RPMI7951 (cell line): ENCODE results near the gene ZNF827. TPM values are rescaled to one million over a fixed set of nuclear protein-coding genes. Genes with fewer than 3 reads are reported as not detected.
A peak's percentile ranks its signal among the peaks of the same experiment; 100 is the strongest.

Experiments
- DNase-seq: peaks from one replicate; pipeline ENCODE4 v3.0.0-alpha.2; 2012; ENCODE audit warnings: low read depth
- total RNA-seq: library from RNA; depleted of rRNA; stranded (reverse); fragments of >200 nt; shearing (Covaris generic); gene quantifications from 2 replicates; pipeline ENCODE4 v1.2.3, GENCODE V29; 2014

The ZNF827 gene
- total RNA-seq, 1 experiment from 2014 or later = 6.5 TPM

DNA sequence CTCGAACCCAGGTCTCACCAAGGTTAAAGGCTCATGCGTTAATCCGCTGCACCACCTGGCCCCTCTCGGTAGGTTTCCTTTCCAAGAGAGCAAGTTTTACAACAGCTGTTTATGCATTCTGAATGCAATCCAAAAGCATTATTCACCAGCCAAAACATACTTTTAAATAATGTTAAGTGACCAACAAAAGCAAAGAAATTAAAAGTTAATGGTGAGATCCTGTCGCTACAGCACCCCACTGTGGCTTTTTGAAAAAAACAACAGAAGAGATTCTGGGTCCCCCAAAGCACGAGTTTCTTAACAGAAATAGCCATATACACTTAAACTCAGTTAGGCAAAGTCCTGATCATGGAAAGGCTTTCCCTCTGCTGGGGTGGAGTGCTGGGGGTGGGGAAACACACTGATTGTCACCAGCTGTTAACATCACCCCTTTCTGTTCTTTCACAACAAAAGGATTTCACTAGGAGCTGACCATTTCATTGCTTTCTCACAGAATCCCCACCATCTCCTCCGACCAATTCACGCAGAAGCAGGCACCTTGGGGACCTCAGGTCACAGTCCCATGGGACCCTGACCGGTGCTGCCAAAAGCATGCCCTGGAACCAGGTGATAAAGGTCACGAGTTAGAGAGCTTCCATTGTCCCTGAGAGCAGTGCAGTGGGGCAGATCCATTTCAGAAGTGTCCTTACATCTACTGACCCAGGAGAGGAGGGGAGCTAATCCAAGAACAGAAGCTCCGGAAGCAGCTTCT lies 51.2 kb downstream of the ZNF827 start:
- peak; percentile 17 for DNase-seq

DNA sequence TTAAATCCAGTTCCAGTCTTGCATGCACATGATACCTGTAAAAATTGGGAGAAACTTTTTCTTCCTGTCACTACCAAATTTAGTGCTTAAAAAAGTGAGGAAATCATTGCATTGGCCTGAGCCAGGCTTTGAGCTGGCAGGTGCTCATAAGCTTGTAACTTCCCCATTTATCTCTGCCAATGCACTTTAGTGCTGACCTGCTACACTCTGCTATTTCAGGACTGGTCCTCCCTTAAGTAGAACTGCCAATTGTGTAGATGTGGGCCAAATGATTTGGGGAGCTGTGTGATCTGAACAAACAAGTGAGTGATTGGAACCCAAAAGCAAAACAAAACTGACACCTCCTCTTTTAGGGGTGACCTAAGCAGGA lies 51.8 kb downstream of the ZNF827 start:
- no peak for DNase-seq

DNA sequence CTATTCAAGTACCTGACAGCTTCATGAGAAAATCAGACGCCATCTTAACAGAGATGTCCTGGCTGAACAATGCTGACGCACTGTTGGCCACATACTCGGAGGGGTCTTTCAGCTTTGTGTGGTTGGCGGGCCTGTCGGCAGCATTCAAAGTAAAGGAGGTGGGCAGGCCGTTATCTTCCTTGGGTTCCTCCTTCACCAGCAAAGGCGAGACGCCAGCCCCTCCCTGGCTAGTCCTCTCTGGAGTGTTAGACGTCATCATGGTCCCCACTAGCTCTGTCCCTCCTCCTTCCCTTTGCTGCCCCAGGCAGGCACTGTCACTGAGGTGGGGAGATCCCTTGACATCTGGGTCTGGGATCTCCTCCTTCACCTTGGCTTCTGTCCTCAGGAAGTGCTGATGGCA lies 53.0 kb downstream of the ZNF827 start:
- DNase-seq = no peak

DNA sequence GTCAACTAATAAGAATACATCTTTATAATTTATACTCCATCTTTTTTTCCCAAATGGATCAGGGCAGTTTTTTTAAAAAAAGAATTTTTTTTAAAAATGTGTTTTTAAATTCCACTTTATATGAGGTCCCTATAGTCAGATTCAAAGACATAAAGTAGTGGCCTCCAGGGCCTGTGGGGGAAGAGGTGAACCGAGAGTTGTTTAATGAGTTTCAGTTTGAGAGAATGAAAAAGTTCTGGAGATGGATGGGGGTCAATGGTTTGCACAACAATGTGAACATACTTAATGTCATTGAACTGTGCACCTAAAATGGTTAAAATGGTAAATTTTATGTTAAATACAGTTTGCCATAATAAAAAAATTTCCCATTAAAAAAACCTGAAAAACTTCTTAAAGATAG lies 53.8 kb downstream of the ZNF827 start:
- DNase-seq = no peak

DNA sequence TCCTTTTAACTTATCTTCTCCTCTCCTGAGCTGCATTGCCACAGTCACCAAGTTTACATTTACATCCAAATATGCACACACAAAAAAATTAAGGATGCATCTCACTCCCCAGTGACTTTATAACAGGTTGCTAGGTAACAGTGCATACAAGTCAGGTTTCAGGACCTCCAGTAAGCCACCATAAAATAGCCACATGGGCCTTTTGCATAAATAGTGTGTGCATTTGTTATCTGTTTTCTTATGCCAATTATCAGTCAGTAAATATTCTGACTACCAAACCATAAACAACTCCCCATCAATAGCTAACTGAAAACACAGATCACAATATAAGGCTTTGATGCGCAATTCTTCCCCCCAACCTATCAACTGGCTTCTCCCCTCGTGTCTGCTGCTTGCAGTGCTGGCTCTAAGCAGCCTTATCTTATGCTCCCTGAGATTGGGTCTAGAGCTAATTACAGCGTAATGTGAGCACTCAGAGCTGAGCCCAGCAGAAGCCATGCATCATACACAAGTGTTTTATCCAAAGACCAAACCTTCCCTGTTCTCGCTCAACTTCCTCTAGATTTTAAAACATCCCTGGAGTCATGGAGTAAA lies 55.4 kb downstream of the ZNF827 start:
- no peak for DNase-seq

DNA sequence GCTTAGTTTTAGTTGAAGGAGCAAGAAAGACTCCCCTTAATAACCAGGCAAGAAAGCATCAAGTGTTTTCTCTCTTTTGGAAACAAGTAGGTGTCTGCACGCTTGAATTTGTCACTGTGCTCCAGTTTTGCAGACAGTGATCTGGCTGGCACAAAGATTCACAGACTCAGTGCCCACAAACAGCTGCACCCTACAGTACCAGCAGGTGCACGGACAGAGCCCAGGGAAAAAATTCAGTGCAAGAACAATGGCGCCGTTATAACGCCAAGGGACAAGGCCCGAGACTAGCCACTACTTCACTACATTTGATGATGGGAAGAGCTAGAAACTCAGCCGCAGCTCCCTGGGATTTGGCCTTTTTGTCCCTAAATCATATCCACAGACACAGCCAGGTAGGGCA lies 56.0 kb downstream of the ZNF827 start:
- DNase-seq = no peak

DNA sequence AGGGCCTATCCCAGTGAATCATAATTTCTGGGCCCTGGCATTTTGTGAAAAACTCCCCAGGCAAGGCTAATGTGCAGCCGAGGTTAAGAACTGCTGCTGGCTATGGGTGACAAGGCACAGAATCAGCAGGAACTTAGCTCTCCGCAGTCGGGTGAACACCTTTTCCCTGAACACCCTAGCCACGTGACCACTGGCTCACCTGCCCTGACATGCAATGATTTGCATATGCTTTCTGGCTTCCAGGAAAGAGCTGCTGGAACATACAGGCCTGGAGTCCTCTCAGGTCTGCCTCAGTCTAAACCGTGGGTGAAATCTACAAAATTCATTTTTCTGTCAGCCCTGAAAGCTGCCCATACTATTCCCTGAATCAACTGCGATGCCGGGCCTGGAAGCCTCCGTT lies 56.6 kb downstream of the ZNF827 start:
- DNase-seq = no peak

DNA sequence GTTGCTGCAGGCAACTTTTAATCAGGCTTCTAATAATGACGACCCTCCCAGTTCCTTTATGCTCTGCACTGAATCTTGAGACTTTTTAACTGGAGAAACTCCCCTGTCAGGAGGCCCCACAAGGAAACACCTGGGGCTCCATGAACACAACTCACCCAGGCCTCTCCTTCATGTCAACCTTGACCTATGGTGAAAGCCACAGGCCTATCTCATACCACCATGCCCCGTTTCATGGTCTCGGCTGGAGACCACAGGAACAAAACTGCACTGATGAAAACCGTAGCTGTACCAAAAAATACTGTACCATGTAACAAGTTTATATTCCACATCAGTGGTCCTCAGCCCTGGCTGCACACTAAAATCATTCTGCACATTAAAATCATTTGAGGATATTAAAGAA lies 57.0 kb downstream of the ZNF827 start:
- DNase-seq = no peak

DNA sequence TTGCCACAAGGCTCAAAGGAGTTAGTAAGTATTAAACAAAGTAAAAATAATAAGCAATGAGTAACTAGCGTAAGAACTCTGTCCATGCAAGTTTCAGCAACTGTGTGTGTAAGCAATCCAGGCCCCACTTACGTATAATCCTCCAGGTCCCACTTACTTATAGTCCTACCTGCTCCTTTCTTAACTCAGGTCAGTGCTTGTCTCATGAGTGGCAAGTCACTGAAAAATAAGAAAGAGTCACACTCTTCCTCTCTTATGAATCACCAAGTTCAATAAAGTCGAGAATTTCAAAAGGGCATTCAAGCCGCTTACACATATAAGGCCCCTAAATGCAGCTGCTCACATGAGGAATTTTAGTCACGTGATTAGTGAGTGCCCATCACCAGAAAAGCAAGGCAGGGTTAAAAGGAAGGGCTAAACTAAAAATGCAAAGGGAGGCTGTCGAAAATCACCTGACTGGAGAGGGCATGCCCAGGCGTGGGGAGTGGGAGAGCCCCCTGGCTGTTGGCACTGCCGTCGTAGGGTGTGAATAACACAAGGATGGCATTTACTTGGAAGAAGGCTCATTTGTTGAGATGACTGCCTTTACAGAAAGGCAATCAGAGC lies 58.2 kb downstream of the ZNF827 start:
- no peak for DNase-seq

DNA sequence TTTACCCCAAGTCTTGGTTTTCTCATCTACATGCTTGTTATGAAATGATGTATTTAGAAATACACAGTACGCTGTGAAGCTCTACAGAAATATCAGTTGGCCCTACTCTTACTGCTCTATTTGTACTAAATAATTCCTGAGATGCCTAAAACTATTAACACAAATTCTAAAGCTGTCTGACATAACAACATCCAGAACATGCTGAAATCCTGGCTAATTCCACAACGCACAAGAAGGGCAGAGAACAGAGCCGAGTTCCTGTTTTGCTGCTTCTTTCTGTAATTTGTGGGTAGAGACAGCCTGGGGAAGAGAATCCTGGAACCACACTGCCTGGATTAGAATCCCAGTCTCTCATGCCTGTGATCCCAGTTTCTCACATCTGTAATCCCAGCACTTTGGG lies 59.0 kb downstream of the ZNF827 start:
- no peak for DNase-seq

DNA sequence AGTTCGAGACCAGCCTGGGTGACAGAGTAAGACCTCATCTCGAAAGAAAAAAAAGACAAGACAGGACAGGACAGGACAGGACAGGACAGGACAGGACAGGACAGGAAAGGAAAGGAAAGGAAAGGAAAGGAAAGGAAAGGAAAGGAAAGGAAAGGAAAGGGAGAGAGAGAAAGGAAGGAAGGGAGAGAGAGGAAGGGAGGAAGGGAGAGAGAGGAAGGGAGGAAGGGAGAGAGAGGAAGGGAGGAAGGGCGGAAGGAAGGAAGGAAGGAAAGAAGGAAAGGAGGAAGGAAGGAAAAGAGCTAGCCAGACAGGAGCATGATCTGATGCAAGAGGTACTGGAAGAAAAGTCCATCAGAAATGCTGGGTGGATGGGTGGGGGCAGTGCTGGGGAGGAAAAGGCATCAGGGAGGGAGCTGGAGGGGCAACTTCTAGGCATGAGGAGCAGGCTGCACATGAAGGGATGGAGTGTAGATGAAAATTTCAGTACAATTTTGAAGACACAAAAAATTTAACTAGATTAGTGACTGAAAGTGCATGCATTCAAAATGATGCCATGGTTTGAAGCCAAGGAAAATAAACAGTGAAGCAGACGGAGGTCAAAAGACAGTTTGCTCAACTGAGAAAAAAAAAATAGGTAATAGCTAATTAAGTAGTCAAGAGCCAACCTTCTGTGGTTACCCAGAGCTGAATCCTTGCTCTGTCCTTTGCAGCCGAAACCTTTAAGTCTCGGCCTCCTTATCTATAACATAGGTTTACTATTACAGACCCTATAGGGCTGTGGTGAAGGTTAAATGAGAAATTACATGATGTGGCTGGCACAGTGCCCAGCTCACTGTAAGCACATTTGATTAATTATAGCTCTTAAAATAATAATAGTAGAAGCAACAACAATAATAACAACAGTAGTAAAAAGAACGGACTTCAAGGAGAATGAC lies 59.9 kb downstream of the ZNF827 start:
- no peak for DNase-seq

DNA sequence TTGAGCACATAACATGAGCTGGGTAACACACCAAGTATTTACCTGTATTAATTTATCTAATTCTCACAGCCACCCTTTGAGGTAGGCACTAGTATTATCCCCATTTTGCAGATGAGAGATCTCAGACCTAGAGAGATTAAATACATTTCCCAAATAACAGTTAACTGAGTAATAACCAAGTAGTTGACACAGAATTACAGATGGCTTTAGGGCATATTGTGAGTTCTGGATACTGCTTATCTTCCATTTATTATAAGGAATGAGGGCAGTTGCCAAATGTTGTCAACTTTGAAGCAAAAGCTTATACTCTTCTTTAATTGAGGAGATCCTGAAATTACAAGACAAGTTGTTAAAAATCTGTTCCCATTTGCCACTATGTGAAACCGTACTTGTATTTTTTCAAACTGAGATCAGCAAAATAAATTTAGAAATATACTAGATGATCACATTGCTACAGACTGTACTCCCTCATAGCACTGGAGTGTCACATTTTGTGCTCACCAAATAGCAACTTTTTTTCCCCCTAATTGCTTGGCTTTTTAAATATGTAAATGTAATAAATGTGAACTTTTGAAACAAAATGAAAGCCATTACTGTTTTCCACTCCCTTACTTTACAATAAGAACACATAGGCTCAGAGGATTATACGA lies 62.0 kb downstream of the ZNF827 start:
- DNase-seq = no peak

DNA sequence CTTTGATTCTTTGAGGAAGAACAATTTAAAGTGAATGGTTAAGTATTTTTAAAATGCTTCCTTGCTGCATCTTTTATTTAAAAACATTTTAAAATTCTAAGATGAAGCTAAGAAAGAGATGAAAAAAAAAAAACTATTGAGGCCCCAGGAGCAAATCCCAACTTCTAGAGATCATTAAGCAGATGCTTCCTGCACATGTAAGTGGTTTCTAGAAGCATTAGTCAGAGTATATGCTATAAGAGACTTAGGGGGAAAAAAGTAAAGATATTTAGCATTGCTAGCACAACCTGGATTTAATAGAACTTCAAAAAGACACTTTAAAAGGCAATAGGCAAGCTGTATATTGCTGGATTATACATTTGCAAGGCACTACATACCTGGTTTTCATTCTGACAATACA lies 64.7 kb downstream of the ZNF827 start:
- no peak for DNase-seq

DNA sequence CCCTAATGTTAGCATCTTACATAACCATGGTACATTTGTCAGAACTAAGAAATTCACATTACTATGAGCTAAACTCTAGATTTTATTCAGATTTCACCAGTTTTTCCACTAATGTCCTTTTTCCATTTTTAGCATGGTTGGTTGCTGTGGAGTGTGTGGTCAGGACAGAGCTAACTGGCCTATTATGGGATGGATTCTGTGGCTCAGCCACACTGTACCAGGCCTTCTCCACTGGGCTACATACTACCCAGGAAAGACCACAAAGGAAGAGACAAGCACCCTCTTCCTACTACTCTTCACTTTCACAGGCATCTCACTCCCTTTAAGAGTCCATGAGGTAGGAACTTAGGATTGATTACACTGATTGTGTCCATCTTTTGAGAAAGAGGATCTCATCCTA lies 67.4 kb downstream of the ZNF827 start:
- peak; percentile 26 for DNase-seq

DNA sequence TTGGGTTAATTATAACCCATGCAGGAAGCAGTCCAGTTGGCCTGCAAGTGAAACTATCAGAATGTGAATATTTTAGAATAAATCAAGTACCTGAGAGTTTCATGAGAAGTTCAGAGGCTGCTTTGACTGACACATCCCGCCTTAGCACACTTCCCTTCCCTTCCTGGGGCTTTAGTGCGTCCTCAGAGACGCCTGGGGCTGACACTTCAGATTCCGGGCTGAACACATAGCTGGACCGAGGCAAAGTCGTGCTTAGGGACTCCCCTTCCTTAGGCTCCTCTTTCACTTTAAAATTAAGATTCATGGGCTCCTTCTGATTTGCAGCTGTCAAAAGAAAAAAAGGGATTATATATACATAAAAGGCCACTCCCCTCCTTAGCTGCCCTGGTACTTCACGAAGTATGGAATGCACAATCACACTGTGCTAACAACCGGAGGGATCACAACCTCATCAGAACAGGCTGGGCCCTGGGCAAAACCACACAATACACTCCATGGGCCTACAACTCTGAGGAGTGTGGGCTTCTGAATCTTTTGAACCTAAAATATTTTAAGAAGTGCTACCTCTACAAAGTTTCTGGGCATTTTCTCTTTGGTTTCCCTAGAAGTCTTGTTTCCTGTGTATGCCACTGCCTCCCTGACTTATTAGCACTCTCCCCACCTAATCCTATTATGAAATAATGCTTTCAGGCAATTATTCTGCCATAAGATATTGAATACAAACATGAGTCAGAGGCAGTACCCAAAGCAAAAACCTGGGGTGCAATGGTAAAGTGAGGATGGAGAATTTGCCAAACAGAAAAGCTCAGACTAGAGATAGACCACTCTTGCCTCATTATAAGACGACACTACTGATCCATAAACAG lies 68.2 kb downstream of the ZNF827 start:
- no peak for DNase-seq

DNA sequence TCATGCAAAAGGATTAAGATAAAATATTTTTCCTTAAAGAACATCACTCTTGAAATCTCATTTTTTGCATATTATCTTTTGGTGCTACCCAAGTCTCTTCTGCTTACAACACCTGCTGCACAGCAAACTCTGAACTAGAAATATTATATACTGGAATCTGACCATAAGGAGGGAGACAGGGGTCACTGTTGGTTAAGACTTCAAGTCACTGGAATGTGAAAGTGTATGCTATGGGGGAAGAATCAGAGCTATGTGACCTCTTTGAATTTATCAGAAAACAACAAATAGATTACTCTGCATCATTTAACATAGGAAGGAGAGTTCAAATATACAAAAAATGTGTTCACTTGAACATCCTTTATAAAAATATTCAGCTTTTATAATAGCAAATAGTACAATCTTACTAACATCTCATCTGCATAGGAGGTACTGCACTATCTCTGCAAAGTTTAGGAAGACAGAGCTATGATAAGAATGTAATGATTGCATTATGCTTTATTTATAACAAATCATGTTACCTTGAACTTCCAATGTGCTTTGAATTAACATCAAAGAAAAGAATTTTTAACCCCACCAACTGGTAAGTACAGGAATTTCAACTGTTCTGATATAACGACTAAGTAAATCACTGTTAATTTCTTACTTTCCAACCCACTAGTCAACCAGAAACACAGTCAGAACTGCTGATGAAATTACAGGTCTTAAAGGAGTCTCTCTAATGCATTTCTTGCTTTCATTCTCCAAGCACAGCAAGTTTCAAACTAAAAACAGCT lies 69.8 kb downstream of the ZNF827 start:
- DNase-seq = peak; percentile 23

DNA sequence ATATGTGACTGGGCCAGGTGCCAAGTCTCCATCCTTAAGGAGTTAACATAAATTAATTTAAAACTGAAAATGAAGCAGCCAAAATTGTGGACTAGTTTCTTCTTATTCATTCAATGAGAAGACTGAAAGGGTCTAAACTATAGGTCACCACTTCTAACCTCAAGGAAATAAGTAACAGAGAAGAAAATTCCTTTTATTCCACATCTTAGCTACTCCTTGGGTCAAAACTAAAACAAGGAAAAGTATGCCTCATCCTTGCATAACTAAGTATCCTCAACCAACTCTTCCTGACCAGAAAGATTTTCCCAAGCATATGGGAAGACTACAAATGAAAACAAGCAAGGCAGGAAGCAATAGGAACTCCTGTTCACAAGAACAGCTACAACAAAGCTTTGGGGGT lies 71.2 kb downstream of the ZNF827 start:
- no peak for DNase-seq

DNA sequence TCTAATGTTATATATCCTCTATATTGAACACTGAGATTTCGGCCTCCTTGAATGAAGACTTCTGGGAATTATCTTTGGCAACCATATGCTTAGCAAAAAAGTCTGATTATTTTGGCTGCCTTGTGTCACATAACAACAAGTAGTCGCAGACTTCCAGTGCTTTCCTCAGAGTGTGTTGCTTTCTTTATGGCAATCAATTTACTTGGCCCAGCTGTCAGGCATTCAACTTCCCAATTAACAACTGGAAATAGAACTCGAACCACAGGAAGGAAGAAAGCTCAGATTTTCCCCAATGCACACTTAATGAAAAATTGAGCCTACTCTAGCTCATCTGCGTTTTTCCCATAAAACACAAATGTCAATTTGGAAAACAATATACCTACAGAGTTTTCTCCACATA lies 71.6 kb downstream of the ZNF827 start:
- no peak for DNase-seq

DNA sequence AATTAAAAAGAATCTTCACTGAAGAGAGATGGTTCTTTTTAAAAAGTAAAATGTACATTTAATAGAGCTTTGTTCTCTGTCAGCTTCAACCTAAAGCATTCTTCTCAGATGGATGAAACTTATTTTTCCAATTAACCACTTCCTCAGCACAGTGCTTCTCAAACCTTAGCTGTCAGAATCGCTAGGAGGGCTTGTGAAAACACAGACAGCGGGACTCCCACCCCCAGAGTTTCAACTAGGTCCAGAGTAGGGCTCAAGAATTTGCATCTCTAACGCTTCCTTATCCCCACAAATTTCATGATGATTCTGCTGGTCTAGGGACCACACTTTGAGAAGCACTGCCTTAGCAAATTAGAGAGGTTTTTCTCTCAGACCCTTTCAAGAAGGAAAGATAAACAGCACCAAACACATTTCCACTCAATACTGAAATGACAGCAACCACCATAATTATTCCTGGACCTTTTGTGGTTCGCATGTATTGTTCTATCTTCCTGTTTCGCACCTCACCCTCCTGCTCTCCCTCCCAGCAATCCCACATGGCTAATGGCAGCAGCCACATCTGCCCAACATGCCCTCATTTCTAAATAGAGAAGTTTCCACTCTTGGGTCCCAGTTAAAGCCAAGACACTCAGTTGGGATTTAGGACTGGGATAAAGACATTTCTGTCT lies 73.2 kb downstream of the ZNF827 start:
- DNase-seq = no peak

DNA sequence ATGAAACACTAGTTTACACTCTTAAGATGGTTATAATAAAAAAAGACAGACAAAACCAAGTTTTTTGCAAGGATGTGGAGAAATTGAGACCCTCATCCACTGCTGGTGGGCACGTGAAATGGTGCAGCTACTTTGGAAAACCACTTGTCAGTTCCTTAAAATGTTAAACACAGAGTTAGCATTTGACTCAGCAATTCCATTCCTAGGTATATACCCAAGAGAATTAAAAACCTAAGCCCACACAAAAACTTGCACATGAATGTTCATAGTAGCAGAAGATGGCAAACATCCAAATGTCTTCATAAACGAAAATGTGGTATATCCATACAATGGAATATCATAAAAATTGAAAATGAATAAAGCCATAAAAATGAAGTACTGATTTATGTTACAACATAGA lies 75.4 kb downstream of the ZNF827 start:
- no peak for DNase-seq
